Subcutaneous preadipocyte (primary cell): ENCODE measurements around the gene PRKG2. TPM values are rescaled to one million over a fixed set of nuclear protein-coding genes. Genes with fewer than 3 reads are reported as not detected.

ENCODE experiments used
- total RNA-seq: library from RNA; depleted of rRNA; stranded (reverse); fragments of >200 nt; gene quantifications from 2 replicates; pipeline ENCODE4 v1.2.3, GENCODE V29; 2012

Gene PRKG2, protein sequence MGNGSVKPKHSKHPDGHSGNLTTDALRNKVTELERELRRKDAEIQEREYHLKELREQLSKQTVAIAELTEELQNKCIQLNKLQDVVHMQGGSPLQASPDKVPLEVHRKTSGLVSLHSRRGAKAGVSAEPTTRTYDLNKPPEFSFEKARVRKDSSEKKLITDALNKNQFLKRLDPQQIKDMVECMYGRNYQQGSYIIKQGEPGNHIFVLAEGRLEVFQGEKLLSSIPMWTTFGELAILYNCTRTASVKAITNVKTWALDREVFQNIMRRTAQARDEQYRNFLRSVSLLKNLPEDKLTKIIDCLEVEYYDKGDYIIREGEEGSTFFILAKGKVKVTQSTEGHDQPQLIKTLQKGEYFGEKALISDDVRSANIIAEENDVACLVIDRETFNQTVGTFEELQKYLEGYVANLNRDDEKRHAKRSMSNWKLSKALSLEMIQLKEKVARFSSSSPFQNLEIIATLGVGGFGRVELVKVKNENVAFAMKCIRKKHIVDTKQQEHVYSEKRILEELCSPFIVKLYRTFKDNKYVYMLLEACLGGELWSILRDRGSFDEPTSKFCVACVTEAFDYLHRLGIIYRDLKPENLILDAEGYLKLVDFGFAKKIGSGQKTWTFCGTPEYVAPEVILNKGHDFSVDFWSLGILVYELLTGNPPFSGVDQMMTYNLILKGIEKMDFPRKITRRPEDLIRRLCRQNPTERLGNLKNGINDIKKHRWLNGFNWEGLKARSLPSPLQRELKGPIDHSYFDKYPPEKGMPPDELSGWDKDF
- total RNA-seq, result 2.2 and 2.9 TPM in 2 replicates

GRCh38 chr4:81214881-81215868 is at the start of gene PRKG2:
PRKG2 (minus strand) TSS chr4:81215222; CDS start chr4:81205047, 10,175 bp downstream.

Other genes with a start within 250 kb of the PRKG2 start
- gene BMP3, start 184.5 kb downstream of the PRKG2 start, total RNA-seq, result under 0.01 TPM in 1 of 2 replicates, not detected in the other